H1 (cell line): ENCODE results near the gene RALGDS. TPM values are rescaled to one million over a fixed set of nuclear protein-coding genes. Genes with fewer than 3 reads are reported as not detected.
A peak's percentile ranks its signal among the peaks of the same experiment; 100 is the strongest.

ENCODE experiments used
- CTCF ChIA-PET: fragments of 300-600 bp; sonication (Branson Sonifier 250); formaldehyde crosslinking; loops from one replicate; lab custom pipeline; 2021; ENCODE audit not compliant: partially characterized antibody; lab: Charles Lee
- POLR2A ChIA-PET: fragments of 300-600 bp; sonication (Branson Sonifier 250); formaldehyde crosslinking; loops from one replicate; lab custom pipeline; 2021; ENCODE audit warnings: inconsistent platforms; ENCODE audit not compliant: partially characterized antibody; lab: Charles Lee
- DNase-seq, 2 experiments: peaks; one replicate each; pipeline versions ENCODE4 v3.0.0 to v3.0.0-alpha.2; 2010 to 2022; ENCODE audit warnings: low spot score in 2 of 2, low read depth in 1 of 2, mixed read lengths in 1 of 2
- FAIRE-seq: peaks from 2 replicates; lab custom pipeline; 2011; peaks lifted over from hg19 to GRCh38; lab: Jason Lieb, UNC
- H2AFZ ChIP-seq: 2 replicates; pipeline ENCODE4 v1.8.1; 2012; ENCODE audit warnings: low read length, inconsistent platforms
- H2AK5ac ChIP-seq: 2 replicates; pipeline ENCODE4 v1.6.1; 2013; ENCODE audit warnings: low read depth, low read length
- H2BK120ac ChIP-seq: replicated peaks from 2 replicates; pipeline ENCODE3; 2013; ENCODE audit warnings: low read depth, low read length, inconsistent platforms
- H2BK12ac ChIP-seq: 2 replicates; pipeline ENCODE4 v1.6.1; 2013; ENCODE audit warnings: low read depth, low read length
- H2BK15ac ChIP-seq: 2 replicates; pipeline ENCODE4 v1.6.1; 2013; ENCODE audit warnings: low read length
- H2BK20ac ChIP-seq: 2 replicates; pipeline ENCODE4 v1.6.1; 2013; ENCODE audit warnings: low read length
- H2BK5ac ChIP-seq: 2 replicates; pipeline ENCODE4 v1.6.1; 2013; ENCODE audit warnings: low read depth, low read length
- H3K14ac ChIP-seq: 2 replicates; pipeline ENCODE4 v1.6.1; 2013; ENCODE audit warnings: inconsistent platforms; ENCODE audit not compliant: insufficient read length
- H3K18ac ChIP-seq: 2 replicates; pipeline ENCODE4 v1.6.1; 2013; ENCODE audit warnings: low read length; ENCODE audit errors: extremely low read depth
- H3K23ac ChIP-seq: 2 replicates; pipeline ENCODE4 v1.6.1; 2013; ENCODE audit warnings: inconsistent platforms; ENCODE audit not compliant: insufficient read length
- H3K23me2 ChIP-seq: 2 replicates; pipeline ENCODE4 v1.6.1; 2013; ENCODE audit warnings: low read depth, low read length
- H3K27ac ChIP-seq: 2 replicates; pipeline ENCODE4 v1.6.1; 2011; ENCODE audit warnings: low read depth, low read length, inconsistent platforms
- H3K27me3 ChIP-seq, 4 experiments: replicated peaks in 1 of 4; 1 replicate in 1 of 4; 2 replicates in 3 of 4; pipeline versions ENCODE4 v1.6.1 to v1.8.1; 2011 to 2013; ENCODE audit warnings: low read length in 3 of 4, mild to moderate bottlenecking in 3 of 4, inconsistent platforms in 2 of 4, mixed read lengths in 2 of 4, moderate library complexity in 1 of 4; ENCODE audit not compliant: control insufficient read depth in 3 of 4, insufficient read depth in 3 of 4; ENCODE audit errors: extremely low read depth in 1 of 4
- H3K36me3 ChIP-seq, 4 experiments: 2 replicates each; pipeline versions ENCODE4 v1.6.1 to v1.8.1; 2011 to 2013; ENCODE audit warnings: mild to moderate bottlenecking in 4 of 4, low read length in 3 of 4, moderate library complexity in 2 of 4, control low read depth in 1 of 4, inconsistent platforms in 1 of 4; ENCODE audit not compliant: insufficient read depth in 4 of 4, control insufficient read depth in 2 of 4
- H3K4ac ChIP-seq: replicated peaks from 2 replicates; pipeline ENCODE3; 2013; ENCODE audit warnings: low read length, low read depth, mixed read lengths, inconsistent platforms; ENCODE audit not compliant: insufficient read length
- H3K4me1 ChIP-seq, 4 experiments: replicated peaks in 1 of 4; 1 replicate in 1 of 4; 2 replicates in 3 of 4; pipeline versions ENCODE4 v1.6.1 to v1.8.1; 2011 to 2013; ENCODE audit warnings: low read length in 3 of 4, inconsistent platforms in 2 of 4, mixed read lengths in 1 of 4; ENCODE audit not compliant: insufficient read depth in 4 of 4, control insufficient read depth in 3 of 4
- H3K4me2 ChIP-seq, 2 experiments: 2 replicates each; pipeline versions ENCODE4 v1.6.1 to v1.8.1; 2011 to 2013; ENCODE audit warnings: low read depth in 2 of 2, low read length in 2 of 2, control low read depth in 1 of 2, inconsistent platforms in 1 of 2, mild to moderate bottlenecking in 1 of 2; ENCODE audit not compliant: insufficient read depth in 1 of 2
- H3K4me3 ChIP-seq, 4 experiments: fragments of 200-600, 300-600 bp in 1 of 4; sonication (generic), shearing (Covaris generic), sonication (Bioruptor Twin) in 1 of 4; 2 replicates each; pipeline versions ENCODE4 v1.5.1 to v1.8.1; 2011 to 2016; ENCODE audit warnings: low read length in 4 of 4, low read depth in 3 of 4, control low read depth in 2 of 4, inconsistent platforms in 2 of 4, mild to moderate bottlenecking in 2 of 4, mixed read lengths in 1 of 4, moderate library complexity in 1 of 4; ENCODE audit not compliant: insufficient read depth in 2 of 4; ENCODE audit errors: extremely low read depth in 1 of 4
- H3K56ac ChIP-seq: replicated peaks from 2 replicates; pipeline ENCODE3; 2013; ENCODE audit warnings: low read depth, mild to moderate bottlenecking, mixed read lengths, low read length, inconsistent platforms; ENCODE audit not compliant: insufficient read length
- H3K79me1 ChIP-seq: 2 replicates; pipeline ENCODE4 v1.6.1; 2013; ENCODE audit warnings: low read depth, low read length, control low read depth
- H3K79me2 ChIP-seq, 2 experiments: 2 replicates each; pipeline versions ENCODE4 v1.6.1 to v1.8.1; 2012 to 2013; ENCODE audit warnings: low read length in 2 of 2, mild to moderate bottlenecking in 2 of 2, inconsistent platforms in 1 of 2; ENCODE audit not compliant: insufficient read depth in 2 of 2, control insufficient read depth in 1 of 2
- H3K9ac ChIP-seq, 4 experiments: replicated peaks in 1 of 4; 1 replicate in 1 of 4; 2 replicates in 3 of 4; pipeline versions ENCODE4 v1.6.1 to v1.8.1; 2011 to 2013; ENCODE audit warnings: low read depth in 3 of 4, low read length in 3 of 4, control low read depth in 2 of 4, mild to moderate bottlenecking in 2 of 4, moderate library complexity in 2 of 4, inconsistent platforms in 1 of 4; ENCODE audit errors: extremely low read depth in 1 of 4
- H3K9me3 ChIP-seq, 2 experiments: 2 replicates each; pipeline versions ENCODE4 v1.6.1 to v1.8.1; 2012 to 2013; ENCODE audit warnings: mild to moderate bottlenecking in 2 of 2, moderate library complexity in 2 of 2, control low read depth in 1 of 2, inconsistent platforms in 1 of 2, low read depth in 1 of 2, low read length in 1 of 2, mixed read lengths in 1 of 2; ENCODE audit not compliant: insufficient read depth in 2 of 2
- H4K20me1 ChIP-seq, 2 experiments: replicated peaks in 1 of 2; 2 replicates each; pipeline versions ENCODE3 to v1.8.1; 2011 to 2013; ENCODE audit warnings: inconsistent platforms in 2 of 2, low read length in 2 of 2, mild to moderate bottlenecking in 1 of 2; ENCODE audit not compliant: insufficient read depth in 2 of 2, control insufficient read depth in 1 of 2
- H4K5ac ChIP-seq: 2 replicates; pipeline ENCODE4 v1.6.1; 2013; ENCODE audit warnings: low read length, low read depth, mixed read lengths, inconsistent platforms; ENCODE audit not compliant: insufficient read length
- H4K8ac ChIP-seq: 2 replicates; pipeline ENCODE4 v1.8.0; 2013; ENCODE audit warnings: mild to moderate bottlenecking, moderate library complexity, low read length, inconsistent platforms; ENCODE audit not compliant: insufficient read depth; ENCODE audit errors: extremely low read depth
- H4K91ac ChIP-seq: replicated peaks from 2 replicates; pipeline ENCODE3; 2013; ENCODE audit warnings: low read length, mixed read lengths, inconsistent platforms; ENCODE audit not compliant: insufficient read length
- BRCA1 ChIP-seq: IDR thresholded peaks from 2 replicates; pipeline ENCODE4 v1.6.1; 2012; ENCODE audit warnings: low read depth, low read length, improper control_type of control experiment
- CHD1 ChIP-seq: IDR thresholded peaks from 2 replicates; pipeline ENCODE4 v1.6.1; 2012; ENCODE audit warnings: low read depth, low read length, improper control_type of control experiment
- E2F6 ChIP-seq: IDR thresholded peaks from 2 replicates; pipeline ENCODE4 v1.6.1; 2012; ENCODE audit warnings: inconsistent platforms
- KDM1A ChIP-seq: fragments of 200-600, 300-600 bp; sonication (generic); IDR thresholded peaks from 2 replicates; pipeline ENCODE4 v1.7.1; 2016; ENCODE audit warnings: mild to moderate bottlenecking, low read length, borderline replicate concordance
- USF2 ChIP-seq: IDR thresholded peaks from 2 replicates; pipeline ENCODE4 v1.6.1; 2011; ENCODE audit warnings: low read length, improper control_type of control experiment
- WGBS, 2 experiments: shearing (Covaris generic) in 1 of 2; methylation state at CpG; one replicate each; pipeline versions ENCODE4 v1.1.6 to v1.1.7; 2013 to 2015; ENCODE audit warnings: low lambda C conversion rate in 2 of 2, mixed read lengths in 2 of 2, inconsistent platforms in 1 of 2, low coverage in 1 of 2, missing lambda C conversion rate in 1 of 2; ENCODE audit not compliant: insufficient replicate concordance in 2 of 2, insufficient coverage in 1 of 2, insufficient read length in 1 of 2; ENCODE audit errors: extremely low coverage in 1 of 2, missing lambda C conversion rate in 1 of 2; 5-methylcytosine and 5-hydroxymethylcytosine counted together
- polyA plus RNA-seq, 7 experiments: library from polyadenylated mRNA; depleted of rRNA in 3 of 7; stranded (reverse) in 5 of 7; unstranded in 2 of 7; fragments of >200 nt in 5 of 7; fragments of 200-250 nt in 2 of 7; gene quantifications; 1 replicate in 5 of 7; 2 replicates in 1 of 7; 4 replicates in 1 of 7; pipeline versions ENCODE4 v1.2.1 to v1.2.3, GENCODE V29; 2011 to 2013; ENCODE audit warnings: missing spikeins in 2 of 7, mixed read lengths in 2 of 7
- total RNA-seq: library from RNA; stranded (reverse); fragmentation: NEBNext Ultra II Directional; extraction: Animal tissue kit (Norgen Biotek cat#: 25700); gene quantifications from 2 replicates; pipeline ENCODE4 v1.2.1, GENCODE V29; 2021

The RALGDS gene
- total and polyA plus RNA-seq, 2 of the 8 experiments (the other 6 are each of a cell fraction or from before 2014, with no cell fraction given): 14.5 to 25.5 TPM

GRCh38 chr9:133162861-133163503 lies 41.9 kb upstream of the RALGDS start:
- peak overlapping the region; percentile 60 to 83 for H3K4me2 ChIP-seq
- TF ChIP-seq E2F6 (peak; percentile 45; the same call in 1 of the 2 replicates), BRCA1 (no peak), USF2 (no peak), CHD1 (no peak), KDM1A (peak; percentile 8; the same call in 1 of the 2 replicates)
- H2AFZ ChIP-seq: no peak overlapping the region
- peaks cover 0 to 3% (median 0%) of the 10 kb centered on the region in 4 experiments; a peak in 2 of 7 replicates for H3K4me1 ChIP-seq
- no peaks in the 10 kb centered on the region for H3K79me2 ChIP-seq
- H3K56ac ChIP-seq: no peak overlapping the region
- no peaks in the 10 kb centered on the region for H3K36me3 ChIP-seq
- FAIRE-seq: no peak
- no peak overlapping the region for H2BK5ac ChIP-seq
- no peak overlapping the region for H3K23ac ChIP-seq
- ChIA-PET CTCF (interaction anchor here (1.1 to 1.4 kb wide), 3 partner anchors 9 to 24 kb away, joined by 4 to 8 read pairs (median 5); no protein-coding TSS in a partner anchor), POLR2A (no interaction called here)
- H2AK5ac ChIP-seq: no peak overlapping the region
- H3K4me3 ChIP-seq: peak overlapping the region; percentile 42 to 75 (median 54)
- no peaks in the 10 kb centered on the region for H3K79me1 ChIP-seq
- H4K8ac ChIP-seq: no peak overlapping the region; the same call in 1 of the 2 replicates
- no peak overlapping the region for H3K4ac ChIP-seq
- WGBS, 2 experiments: 57% methylated on average over 49 of the region's 54 CpGs; no CpG with 5 or more reads in 1 of the 2 experiments
- no peak overlapping the region; the same call in 1 of the 2 replicates for H3K18ac ChIP-seq
- H2BK15ac ChIP-seq: no peak overlapping the region
- no peak overlapping the region for H2BK20ac ChIP-seq
- no peaks in the 10 kb centered on the region for H3K9me3 ChIP-seq
- no peak overlapping the region for H2BK12ac ChIP-seq
- no peak overlapping the region for H3K9ac ChIP-seq
- H3K27me3 ChIP-seq: peaks cover 2 to 25% (median 16%) of the 10 kb centered on the region in 4 experiments
- H4K5ac ChIP-seq: no peak overlapping the region
- H4K91ac ChIP-seq: peak overlapping the region; percentile 30
- no peak overlapping the region for H3K14ac ChIP-seq
- no peak for DNase-seq
- H4K20me1 ChIP-seq: peaks cover 0 to 8% of the 10 kb centered on the region in 2 experiments
- H3K27ac ChIP-seq: no peak overlapping the region
- H3K23me2 ChIP-seq: peaks cover 7% of the 10 kb centered on the region; the same call in 1 of the 2 replicates
- no peak overlapping the region for H2BK120ac ChIP-seq
